ENCODE measurements around the gene EDN3.
"Not testable (repeated sequence)": the region's sequence is repeated elsewhere in the genome, so short reads cannot be mapped to it uniquely, and the experiment has no call there.

The EDN3 gene

DNA sequence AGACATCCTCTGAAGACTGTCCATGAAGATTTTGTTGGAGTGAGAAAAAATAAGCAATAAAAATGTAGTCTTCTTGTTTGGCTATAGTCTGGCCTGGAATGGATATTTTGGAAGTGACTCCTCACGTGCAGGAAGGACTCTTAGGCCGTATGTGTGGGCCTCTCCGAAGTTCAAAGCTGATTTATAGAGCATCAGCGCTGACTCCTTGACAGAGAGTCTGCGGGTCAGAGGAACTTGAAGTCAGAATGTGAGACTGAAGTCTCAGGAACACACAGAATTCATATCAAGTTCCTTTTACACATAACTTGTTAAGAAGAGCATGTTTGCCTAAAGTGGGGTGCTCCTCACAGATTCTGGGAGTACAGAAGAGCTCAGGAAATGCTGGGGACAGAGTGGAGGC is 36.1 kb downstream of the EDN3 start:
- DNase-seq = no peak

DNA sequence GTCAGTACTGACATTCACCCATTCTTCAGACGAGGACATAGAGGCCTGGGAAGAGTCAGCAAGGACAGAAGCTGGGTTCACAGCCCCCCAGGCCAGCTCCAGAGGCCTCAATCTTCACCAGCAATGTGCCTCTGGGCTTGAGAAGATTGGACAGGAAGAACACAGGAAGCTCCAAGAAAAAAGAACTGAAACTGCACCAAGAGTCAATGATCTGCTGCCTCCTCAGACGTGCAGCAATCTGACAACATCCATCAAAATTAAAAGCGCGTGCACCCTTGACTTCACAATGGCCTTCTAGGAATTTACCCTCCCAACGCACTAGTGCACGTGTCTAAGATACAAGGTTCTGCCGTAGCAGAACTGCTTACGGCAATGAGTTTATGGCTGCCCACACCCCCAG is 38.0 kb downstream of the EDN3 start:
- DNase-seq = not testable (repeated sequence)

DNA sequence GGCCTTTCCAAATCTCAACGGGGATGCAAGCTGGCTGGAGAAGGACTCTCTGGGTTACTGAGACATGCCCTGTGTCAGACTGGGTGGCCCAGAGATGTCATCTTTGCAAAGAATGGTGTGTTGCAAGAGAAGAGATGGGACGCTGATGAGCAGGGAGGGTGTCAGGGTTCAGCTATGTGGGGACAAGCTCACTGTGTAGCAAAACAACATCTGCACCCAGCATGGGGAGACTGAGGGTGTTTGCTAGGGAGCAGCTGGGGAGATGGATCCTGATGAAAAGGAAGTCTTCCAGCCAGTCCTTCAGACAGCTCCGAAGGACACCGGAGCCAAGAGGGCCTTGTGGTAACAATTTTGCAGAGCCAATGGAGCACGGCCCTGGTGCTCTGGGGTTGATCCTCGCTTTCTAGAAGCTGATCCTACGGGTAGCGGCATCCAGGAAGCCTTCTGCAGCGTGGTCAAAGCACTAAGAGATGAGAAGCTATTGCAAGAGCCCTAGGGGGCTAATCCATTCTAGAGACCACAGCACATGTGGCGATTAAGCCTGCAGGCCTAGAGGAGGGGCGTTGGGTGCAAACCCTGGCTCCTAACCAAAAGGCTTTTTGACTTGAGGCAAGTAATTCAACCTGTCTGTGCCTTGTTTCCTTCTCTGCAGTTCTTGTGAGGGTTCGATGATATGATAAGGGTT is 39.9 kb downstream of the EDN3 start:
- DNase-seq = no peak

DNA sequence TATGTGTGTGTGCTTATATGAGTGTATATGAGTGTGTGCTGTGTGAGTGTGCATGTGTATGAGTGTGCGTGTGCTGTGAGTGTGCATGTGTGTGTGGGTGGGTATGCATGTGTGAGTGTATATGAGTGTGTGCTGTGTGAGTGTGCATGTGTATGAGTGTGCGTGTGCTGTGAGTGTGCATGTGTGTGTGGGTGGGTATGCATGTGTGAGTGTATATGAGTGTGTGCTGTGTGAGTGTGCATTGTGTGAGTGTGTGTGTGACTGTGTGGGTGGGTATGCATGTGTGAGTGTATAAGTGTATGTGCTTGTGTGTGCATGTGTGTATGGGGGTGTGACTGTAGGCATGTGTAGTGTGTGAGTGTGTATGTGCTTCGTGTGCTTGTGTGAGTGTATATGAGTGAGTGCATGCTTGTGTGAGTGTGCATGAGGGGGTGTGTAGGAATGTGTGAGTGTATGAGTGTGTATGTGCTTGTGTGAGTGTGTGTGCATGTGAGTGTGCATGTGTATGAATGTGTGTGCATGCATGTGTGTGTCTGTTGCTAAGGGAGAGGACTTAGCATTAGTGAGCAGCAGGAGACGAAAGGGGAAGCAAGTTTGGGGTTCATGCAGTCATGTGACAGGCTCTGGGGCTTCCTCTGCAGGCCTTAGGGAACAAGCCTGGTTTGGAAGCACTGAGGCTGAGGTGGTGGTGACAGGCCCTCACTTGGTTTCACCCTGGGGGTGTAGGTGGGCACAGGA is 41.0 kb downstream of the EDN3 start:
- not testable (repeated sequence) for DNase-seq

DNA sequence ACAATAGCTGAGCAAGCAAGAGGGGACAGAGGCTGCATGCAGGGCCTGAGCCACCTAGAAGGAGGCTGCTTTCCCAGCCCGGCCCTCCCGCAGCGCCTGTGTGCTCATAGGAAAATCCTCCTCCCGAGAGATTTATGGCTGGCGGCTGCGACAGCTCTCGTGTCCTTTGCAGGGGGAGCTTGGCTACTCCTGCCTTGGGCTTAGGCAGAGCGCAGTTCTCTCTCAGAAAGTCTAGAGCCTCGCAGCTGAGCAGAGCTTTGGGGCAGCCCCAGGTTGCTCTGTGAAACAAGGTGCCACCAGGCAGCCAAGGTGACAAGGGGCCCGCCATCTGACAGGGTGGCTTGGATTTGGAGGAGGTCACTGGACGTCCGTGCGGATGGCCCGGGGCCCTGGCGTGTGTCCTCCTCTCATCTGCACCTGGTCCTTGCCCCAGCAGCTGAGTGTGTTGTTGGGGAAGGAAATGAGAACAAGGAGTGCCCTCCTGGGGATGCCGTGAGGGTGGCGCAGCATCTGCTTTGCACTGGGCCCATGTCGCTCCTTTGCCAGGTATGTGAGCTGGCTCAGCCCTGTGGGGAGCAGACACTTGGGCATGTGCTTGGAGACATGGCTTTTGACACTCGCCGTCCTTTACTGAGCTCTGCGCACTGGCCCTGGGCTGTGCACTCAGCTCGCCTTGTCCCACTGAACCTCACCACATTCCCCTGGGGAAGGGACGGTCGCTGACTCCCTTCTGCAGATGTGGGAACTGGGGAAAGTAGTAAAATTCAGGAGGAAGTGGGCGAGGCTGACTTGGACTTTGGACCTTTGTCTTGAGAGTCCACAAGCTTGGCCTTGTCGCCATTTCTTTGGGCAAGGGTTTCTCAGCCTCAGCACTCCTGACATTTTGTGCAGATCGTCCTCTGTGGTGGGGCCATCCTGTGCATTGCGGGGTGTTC is 41.9 kb downstream of the EDN3 start:
- DNase-seq = peak; percentile 35

DNA sequence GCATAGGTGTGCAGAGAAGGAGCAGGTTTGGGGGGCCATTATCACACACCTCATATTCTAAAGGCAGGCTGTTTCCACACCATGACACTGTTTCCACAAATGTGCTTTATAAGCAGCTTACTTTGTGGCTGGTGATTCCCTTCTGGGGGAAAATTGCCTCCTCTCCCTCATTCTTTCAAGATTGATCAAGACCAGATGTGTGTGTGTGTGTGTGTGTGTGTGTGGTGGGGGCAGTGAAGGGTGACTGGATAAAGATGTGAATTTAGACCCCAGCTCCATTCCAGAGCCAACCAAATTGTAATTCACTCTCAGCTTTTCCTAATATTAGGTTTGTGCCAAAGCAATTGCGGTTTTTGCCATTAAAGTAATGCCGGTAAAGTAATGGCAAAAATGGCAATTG is 45.6 kb downstream of the EDN3 start:
- DNase-seq = no peak

DNA sequence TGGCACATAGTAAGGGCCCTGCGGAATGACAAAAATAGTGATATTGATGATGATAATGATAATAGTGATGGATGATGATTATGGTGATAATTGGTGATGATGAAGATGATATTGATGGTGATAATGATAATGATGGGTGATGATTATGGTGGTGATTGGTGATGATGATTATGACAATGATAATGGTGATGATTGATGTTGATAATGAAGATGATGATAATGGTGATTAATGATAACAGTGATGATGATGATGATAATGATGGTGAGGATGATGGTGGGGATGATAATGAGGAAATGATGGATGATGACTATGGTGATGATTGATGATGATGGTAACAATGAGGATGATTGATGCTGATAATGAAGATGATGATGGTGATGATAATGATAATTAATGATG is 48.9 kb downstream of the EDN3 start:
- no peak for DNase-seq

DNA sequence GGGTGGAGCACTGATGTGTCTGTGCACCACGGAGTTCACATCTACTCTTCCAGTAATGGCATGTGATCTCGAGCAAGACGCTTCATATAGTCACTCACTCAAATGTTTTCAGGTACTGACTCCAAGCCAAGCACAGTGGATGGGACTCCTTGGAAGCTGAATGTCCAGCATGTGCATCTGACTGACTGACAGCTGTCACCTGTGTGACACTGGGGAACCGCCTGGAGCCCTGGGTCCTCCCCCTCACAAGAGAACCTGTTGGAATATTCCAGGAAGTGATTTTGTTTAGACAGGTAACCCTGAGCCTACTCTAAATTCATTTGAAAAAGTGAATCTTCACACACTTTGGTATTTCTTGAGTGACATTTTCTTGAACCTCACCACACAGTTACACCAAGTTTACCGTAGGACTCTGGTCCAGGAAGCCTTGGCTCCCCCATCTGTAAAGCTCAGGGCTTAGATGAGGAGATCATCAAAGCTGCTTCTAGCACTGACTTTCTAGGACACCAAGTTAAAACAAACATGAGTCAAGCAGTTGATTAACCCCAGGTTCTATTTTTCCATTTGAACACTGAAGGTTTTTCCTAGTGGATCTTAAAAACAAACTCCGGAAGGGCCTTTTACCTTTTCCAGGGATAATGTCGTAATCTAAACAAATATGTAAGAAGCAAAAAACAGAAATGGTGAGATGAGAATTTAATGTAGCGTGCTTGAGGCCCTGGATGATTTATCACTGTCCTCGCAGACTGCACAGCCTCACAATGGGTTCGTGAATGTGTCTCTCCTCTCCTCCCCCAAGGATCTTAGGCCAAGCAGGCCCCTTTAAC is 50.1 kb downstream of the EDN3 start:
- DNase-seq = no peak

DNA sequence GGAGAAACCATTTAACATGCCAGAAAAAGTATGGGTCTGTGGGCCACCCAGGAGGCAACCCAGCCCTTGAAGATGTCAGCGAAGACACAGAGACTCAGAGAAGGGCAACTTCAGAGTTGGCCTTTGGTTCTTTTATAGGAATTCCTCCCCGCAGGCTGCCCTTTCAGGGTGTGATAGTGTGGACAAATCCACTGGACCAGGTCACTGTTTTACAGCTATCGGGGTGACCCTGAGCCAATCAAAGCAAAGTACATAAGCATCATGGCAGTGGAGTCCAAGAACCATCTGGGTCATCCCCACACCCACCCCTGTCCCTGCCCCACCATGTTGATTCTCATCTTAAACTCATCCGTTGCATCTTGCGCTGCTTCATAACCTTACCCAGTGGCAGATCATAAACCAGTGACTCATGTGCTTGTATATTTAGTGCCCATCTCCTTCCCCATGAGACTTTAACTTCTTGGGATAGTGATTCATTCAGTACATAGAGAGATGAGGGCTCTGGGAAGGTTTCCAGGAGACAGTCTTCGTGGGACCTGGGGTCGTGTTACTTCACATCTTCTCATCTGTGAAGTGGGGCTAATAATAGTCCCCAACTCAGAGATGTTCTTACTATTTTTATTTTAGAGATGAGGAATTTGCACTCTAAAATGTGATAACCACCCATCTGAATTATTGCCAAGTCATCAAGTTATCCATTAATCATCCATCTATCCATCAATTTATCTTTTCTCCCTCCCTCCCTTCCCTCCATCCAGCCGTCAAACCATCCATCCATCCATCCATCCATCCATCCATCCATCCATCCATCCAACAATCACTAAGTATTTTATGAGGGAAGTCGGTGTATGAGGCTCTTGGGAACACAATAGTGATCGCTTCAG is 51.0 kb downstream of the EDN3 start:
- no peak for DNase-seq

DNA sequence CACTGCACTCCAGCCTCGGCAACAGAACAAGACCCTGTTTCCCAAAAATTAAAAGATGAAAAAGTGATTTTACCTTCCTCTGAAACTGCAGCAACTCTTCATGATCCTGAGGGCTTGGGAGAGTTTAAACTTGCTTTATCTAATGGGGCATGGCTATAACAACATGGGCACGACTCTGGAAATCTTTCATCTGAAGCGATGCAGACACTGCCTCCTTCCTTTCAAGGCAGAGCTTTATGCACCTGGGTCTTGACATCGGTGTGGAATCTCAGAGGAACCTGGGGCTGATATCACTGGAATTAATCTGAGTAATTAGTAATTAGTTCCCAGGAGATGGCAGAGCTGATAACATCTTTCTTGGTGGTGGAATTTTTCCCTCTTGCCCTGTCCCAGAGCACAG is 52.1 kb downstream of the EDN3 start:
- no peak for DNase-seq

DNA sequence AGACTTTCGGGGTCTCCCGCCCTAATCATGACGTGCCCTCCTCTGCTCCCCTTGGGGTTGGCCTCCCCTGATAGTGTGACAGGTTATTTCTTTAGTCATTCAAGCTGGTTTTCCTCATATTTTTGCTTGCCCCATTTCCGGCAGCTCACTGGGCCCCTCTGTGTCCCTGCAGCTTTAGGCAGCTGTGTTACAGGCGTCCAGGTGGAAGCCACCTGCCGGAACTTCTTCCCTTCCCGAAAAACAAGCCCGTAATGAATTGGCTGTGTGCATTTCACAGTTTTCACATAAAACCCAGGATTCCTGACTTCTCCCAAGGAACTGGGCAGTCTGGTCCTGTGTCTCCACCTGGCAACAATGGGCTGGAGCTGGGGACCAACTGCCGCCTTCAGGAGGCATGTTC is 52.6 kb downstream of the EDN3 start:
- DNase-seq = no peak

DNA sequence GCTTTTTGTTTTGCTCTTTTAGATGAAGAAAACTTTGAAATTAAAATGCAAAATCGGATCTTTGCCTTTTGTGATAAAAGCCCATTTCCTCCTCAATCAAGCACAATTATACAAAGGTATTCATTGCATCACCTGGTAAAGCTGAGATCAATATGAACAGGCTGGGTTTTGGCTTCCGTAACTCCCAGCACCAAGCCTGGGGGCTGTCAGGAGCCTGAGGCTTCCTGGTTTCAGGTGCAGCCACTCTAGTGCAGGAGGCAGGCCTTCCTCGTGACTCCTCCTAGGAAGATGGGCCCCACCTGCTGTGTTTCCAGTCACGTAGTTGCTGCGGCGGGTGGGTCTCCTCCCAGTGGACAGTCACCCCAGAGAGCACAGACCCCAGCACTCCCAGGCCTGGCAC is 54.0 kb downstream of the EDN3 start:
- DNase-seq = no peak

DNA sequence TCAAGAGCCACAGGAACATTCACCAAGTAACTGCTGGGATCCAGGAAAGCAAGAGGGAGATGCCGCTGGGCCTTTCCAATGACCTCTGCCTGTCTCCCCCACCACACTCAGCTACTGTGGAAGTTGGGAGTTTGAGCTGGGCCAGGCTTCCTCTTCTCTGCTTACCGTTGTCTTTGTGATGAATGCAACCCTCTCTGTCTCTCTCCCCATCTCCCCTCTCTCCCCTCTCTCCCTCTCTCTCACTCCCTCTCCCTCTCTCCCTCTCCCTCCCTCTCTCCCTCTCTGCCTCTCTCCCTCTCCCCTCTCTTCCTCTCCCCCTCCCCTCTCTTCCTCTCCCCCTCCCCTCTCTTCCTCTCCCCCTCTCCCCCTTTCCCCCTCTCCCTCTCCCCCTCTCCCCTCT is 54.8 kb downstream of the EDN3 start:
- no peak for DNase-seq

DNA sequence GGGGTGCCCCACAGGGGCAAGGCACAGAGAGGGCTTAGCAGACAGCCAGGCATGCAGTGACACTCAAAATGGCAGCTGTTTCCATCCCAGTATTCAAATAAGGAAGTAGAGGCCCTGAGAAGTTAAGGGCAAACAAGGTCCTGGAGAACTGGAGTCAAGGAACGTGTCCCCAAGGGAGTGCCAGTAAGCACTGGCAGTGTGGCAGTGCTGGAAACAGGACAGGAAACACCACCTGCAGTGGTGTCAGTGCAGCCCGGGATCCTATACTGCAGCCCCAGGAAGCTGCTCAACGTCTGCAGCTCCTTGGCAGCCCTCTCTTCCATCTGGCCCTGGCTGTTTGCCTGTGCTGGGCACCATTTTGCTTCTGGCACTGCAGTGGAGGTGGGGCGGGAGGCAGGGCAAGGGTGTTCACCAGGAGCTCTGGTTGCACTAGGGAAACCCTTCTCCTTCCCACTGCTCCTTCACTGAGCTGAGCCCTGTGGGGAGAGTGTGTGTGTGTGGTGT is 56.3 kb downstream of the EDN3 start:
- DNase-seq = no peak

DNA sequence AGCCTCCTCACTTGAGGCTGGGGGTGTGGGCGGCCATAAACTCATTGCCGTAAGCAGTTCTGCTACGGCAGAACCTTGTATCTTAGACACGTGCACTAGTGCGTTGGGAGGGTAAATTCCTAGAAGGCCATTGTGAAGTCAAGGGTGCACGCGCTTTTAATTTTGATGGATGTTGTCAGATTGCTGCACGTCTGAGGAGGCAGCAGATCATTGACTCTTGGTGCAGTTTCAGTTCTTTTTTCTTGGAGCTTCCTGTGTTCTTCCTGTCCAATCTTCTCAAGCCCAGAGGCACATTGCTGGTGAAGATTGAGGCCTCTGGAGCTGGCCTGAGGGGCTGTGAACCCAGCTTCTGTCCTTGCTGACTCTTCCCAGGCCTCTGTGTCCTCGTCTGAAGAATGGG is 58.4 kb downstream of the EDN3 start:
- not testable (repeated sequence) for DNase-seq

DNA sequence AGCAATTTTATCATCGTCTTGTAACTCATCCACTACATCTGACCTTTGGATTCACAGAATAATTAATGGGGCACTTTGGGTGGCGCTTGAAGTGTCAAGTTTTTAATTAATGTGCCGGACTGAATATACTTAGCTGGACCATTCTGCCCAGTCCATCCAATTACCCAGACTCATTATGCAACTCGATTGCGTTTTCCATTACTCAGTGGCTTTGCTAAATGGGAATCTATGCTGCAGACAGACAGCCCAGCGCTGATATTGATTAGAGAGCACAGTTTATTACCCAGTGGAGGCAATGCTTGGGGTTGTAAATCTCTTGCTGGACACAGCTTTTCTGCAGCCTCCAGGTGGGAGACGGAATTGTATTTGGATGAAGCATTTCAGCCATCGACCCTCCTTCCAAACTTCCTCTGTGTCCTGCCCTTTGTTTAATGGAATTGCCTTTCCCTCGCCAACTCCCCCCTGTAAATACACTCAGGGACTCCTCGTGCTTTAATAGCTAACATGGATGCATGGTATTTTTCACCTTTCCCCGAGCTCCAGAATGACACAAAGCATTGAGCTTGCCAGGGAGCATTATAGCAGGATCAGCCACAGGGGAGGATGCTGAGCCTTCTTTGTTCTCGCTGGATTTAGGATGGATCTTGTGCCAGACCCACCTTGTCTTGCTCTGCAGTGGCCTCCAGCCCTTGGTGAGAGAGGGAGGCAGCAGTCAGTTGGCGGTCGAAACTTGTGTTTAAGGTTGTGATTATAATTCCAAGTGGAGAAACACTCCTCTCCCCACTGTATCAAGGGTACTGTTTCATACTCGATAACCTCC is 59.7 kb downstream of the EDN3 start:
- DNase-seq = no peak

DNA sequence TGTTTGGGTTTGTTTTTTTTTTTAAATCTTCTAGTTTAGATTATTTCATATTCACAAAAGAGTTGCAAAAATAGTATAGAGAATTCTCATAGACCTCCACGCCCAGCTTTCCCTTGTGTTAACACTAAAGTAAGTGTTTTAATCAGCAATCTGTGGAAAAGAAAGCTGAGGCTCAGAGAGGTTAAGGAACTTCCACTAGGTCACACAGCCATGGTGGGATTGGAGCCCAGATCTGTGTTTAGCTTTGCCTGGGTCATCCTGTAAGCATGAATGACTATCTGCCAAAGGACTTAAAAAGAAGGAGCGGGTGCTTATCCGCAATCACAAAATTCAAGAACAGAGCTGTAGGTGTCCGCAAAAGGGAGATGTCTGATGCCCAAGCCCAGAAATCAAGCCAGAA is 60.5 kb downstream of the EDN3 start:
- DNase-seq = no peak

DNA sequence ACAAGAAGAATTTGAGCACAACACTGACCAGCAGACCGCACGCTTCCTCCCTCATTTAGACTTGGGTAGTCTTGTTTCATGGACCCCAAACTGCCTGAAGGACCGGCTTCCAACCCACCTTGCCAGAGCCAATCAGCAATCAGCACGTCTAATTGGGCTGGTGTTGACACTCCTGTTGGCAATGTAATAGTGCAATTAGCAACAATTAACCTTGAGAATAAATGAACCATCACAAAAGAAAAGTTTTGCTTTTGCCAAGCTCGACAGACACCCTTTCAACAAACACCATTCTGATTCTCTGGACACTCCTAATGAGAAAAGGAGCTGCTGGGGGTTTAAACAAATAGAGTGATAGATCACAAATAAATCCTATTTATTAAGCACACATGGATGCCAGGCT is 61.0 kb downstream of the EDN3 start:
- DNase-seq = peak; percentile 11

DNA sequence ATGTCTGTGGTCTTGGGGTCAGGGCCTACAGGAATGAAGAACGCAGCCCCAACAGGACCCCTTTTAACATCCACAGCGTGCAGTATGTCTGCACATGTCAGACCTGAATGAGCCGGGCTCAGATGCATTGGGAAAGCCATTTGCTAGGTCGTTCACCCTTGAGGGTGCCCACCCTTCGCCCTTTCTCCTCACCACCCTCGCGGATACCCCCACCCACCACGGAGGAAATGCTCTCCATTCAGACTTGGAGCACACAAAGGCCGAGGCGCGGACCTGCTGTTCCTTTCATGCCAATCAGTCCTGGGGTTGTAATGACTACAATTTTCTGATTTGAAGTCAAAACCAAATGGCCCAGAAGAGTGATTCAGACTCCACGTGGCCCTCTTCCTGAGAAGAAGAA is 62.7 kb downstream of the EDN3 start:
- DNase-seq = no peak

DNA sequence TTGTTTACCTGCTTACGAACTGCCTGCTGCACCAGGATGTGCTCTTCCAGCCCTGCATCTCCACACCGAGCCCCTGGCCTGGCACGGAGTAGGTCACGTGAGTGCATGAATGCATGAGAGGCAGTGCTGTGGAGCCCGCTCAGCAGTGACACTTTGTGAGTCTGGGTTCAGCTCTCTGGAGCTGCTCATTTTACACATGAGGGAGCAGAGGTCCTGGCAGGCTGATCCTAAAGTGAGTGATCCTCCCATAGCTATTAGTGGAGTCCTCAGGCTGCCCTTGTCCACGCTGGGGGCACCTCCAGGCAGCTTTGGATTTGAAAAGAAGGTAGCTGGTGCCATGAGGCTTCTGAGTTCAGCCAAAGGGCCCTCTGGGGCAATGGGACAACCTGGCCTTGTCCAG is 64.2 kb downstream of the EDN3 start:
- no peak for DNase-seq
